BE2C (cell line): ENCODE data around the gene CARTPT.

ENCODE experiments used
- DNase-seq: peaks from one replicate; pipeline ENCODE4 v3.0.0-alpha.2; 2020
- H3K27me3 ChIP-seq: fragments of 250-450 bp; sonication (Bioruptor Pico); 2 replicates; pipeline ENCODE4 v1.5.1; 2020; ENCODE audit warnings: mild to moderate bottlenecking
- H3K36me3 ChIP-seq: fragments of 250-450 bp; sonication (Bioruptor Pico); 2 replicates; pipeline ENCODE4 v1.5.1; 2020; ENCODE audit warnings: mild to moderate bottlenecking
- H3K4me1 ChIP-seq: fragments of 250-450 bp; sonication (Bioruptor Pico); 2 replicates; pipeline ENCODE4 v1.5.1; 2020
- H3K4me3 ChIP-seq: 2 replicates; pipeline ENCODE4 v1.5.1; 2011; ENCODE audit warnings: low read depth, low read length
- H3K9me3 ChIP-seq: fragments of 250-450 bp; sonication (Bioruptor Pico); 2 replicates; pipeline ENCODE4 v1.5.1; 2020
- TF ChIP-seq, protein P1 (sequence below): IDR thresholded peaks from 2 replicates; pipeline ENCODE4 v1.5.1; 2012; ENCODE audit warnings: mild to moderate bottlenecking, low read depth, low read length

Gene CARTPT

DNA sequence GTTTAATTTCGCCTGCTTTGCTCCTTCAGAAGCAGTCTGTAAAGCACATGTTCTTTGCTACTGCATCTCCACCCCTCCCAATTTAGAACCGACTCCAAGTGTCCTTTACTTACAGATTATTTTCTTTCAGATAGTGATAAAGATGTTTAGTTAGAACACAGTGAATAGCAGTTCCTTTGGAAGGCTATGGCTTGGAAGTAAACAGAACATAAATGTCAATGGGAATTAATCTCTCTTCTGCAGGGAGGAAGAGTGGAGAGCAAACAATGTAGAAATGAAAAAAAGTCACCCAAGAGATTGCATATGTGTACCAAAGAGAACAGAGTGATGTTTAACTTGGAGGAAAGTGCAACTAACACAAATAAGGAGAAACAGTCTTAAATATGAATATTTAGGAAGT lies 4.2 kb upstream of the CARTPT start:
- H3K4me1 ChIP-seq: peaks cover 6% of the 10 kb centered on the region; the same call in 1 of the 2 replicates
- no peak for DNase-seq
- no peaks in the 10 kb centered on the region for H3K36me3 ChIP-seq
- no peaks in the 10 kb centered on the region for H3K9me3 ChIP-seq
- TF ChIP-seq, protein P1, sequence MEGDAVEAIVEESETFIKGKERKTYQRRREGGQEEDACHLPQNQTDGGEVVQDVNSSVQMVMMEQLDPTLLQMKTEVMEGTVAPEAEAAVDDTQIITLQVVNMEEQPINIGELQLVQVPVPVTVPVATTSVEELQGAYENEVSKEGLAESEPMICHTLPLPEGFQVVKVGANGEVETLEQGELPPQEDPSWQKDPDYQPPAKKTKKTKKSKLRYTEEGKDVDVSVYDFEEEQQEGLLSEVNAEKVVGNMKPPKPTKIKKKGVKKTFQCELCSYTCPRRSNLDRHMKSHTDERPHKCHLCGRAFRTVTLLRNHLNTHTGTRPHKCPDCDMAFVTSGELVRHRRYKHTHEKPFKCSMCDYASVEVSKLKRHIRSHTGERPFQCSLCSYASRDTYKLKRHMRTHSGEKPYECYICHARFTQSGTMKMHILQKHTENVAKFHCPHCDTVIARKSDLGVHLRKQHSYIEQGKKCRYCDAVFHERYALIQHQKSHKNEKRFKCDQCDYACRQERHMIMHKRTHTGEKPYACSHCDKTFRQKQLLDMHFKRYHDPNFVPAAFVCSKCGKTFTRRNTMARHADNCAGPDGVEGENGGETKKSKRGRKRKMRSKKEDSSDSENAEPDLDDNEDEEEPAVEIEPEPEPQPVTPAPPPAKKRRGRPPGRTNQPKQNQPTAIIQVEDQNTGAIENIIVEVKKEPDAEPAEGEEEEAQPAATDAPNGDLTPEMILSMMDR: no peak
- H3K4me3 ChIP-seq: no peak overlapping the region
- peaks cover 50% of the 10 kb centered on the region for H3K27me3 ChIP-seq

GRCh38 chr5:71727978-71728377 lies 8.9 kb downstream of the CARTPT start:
- Histone ChIP-seq H3K9me3 (no peaks in the 10 kb centered on the region), H3K4me3 (no peak overlapping the region), H3K4me1 (no peaks in the 10 kb centered on the region), H3K27me3 (peaks cover 7% of the 10 kb centered on the region), H3K36me3 (no peaks in the 10 kb centered on the region)
- no peak for DNase-seq
- TF ChIP-seq, protein P1: no peak

- Histone ChIP-seq H3K4me1 (no peaks in the 10 kb centered on the region), H3K27me3 (no peaks in the 10 kb centered on the region), H3K4me3 (no peak overlapping the region), H3K36me3 (no peaks in the 10 kb centered on the region), H3K9me3 (no peaks in the 10 kb centered on the region)
- TF ChIP-seq, protein P1: no peak
- DNase-seq: no peak
Observed at GRCh38 chr5:71731015-71731414, 11.9 kb downstream of the CARTPT start.

DNA sequence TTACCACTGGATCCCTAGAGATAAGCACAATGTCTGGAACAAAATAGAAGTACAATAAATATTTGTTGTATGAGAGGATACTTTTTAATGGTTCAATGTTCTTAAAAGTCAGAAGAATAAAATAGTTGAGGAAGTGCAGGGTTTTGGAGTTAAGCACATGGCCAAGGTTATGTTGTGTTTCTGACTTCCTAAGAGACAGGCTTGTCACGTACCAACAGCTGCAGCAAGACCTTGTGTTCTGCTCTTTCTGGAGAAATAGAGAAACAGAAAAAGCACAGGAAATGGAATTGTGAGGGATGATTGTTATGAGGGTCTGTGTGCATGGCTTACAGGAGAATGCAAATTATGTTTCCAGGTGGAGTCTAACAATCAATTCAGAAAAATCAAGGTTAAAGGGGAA lies 12.9 kb downstream of the CARTPT start:
- H3K4me1 ChIP-seq: no peaks in the 10 kb centered on the region
- H3K36me3 ChIP-seq: no peaks in the 10 kb centered on the region
- no peak overlapping the region for H3K4me3 ChIP-seq
- H3K27me3 ChIP-seq: no peaks in the 10 kb centered on the region
- TF ChIP-seq, protein P1: no peak
- DNase-seq: no peak
- no peaks in the 10 kb centered on the region for H3K9me3 ChIP-seq

GRCh38 chr5:71734141-71734540 lies 15.1 kb downstream of the CARTPT start:
- TF ChIP-seq, protein P1: no peak
- no peak overlapping the region for H3K4me3 ChIP-seq
- no peaks in the 10 kb centered on the region for H3K27me3 ChIP-seq
- no peaks in the 10 kb centered on the region for H3K36me3 ChIP-seq
- H3K4me1 ChIP-seq: no peaks in the 10 kb centered on the region
- no peaks in the 10 kb centered on the region for H3K9me3 ChIP-seq
- no peak for DNase-seq

DNA sequence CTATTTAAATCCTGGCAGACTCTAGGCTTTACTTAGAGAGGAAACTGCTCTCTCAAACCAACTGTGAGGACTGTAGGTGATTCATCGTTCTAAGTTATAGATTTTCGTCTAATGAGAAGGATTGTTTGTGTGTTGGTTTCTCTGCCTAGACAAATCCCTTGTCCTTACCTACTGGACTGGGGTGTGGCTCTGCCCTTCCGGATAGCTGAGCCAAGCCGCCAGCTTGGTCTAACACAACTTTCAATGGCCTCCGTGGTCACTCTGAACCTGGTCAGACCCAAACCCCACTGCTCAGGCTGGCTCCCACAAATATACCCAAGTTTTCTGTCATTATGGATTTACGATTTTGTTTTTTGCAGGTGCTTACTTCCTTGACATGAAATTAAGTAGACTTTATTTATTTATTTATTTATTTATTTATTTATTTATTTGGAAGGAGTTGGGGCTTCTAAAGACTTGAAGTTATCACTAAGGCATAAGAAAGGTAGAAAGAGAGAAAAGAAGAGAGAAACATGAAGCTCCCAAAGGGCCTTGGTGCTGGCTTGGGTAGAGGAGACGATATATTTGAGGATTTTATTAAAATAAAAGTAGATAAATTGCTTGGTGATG lies 19.0 kb downstream of the CARTPT start:
- Histone ChIP-seq H3K4me3 (no peak overlapping the region), H3K27me3 (no peaks in the 10 kb centered on the region), H3K9me3 (no peaks in the 10 kb centered on the region), H3K36me3 (no peaks in the 10 kb centered on the region), H3K4me1 (no peaks in the 10 kb centered on the region)
- no peak for DNase-seq
- TF ChIP-seq, protein P1: no peak
